Mesenchymal stem cell (in vitro differentiated cells and primary cell): ENCODE measurements around the gene HPSE2.
A peak's percentile ranks its signal among the peaks of the same experiment; 100 is the strongest.

ENCODE experiments used
- DNase-seq: peaks from one replicate; pipeline ENCODE4 v3.0.0-alpha.2; 2013
- H2AFZ ChIP-seq: one replicate; pipeline ENCODE4 v1.6.1; 2013; ENCODE audit warnings: low read depth, mild to moderate bottlenecking, control low read depth, inconsistent platforms, low read length, moderate library complexity
- H2AK5ac ChIP-seq: 2 replicates; pipeline ENCODE4 v1.6.1; 2013; ENCODE audit warnings: low read length, moderate library complexity, mild to moderate bottlenecking, inconsistent platforms; ENCODE audit not compliant: severe bottlenecking
- H2BK120ac ChIP-seq: one replicate; pipeline ENCODE4 v1.6.1; 2013; ENCODE audit warnings: low read depth, mild to moderate bottlenecking, inconsistent platforms, low read length, moderate library complexity
- H2BK12ac ChIP-seq, 2 experiments: one replicate each; pipeline ENCODE4 v1.6.1; 2013; ENCODE audit warnings: inconsistent platforms in 2 of 2, low read length in 2 of 2, mild to moderate bottlenecking in 2 of 2, moderate library complexity in 2 of 2, control low read depth in 1 of 2
- H2BK15ac ChIP-seq: one replicate; pipeline ENCODE4 v1.6.1; 2013; ENCODE audit warnings: mild to moderate bottlenecking, low read depth, inconsistent platforms; ENCODE audit not compliant: poor library complexity, severe bottlenecking
- H2BK5ac ChIP-seq: 2 replicates; pipeline ENCODE4 v1.6.1; 2013; ENCODE audit warnings: low read depth, mild to moderate bottlenecking, low read length, control low read depth, inconsistent platforms; ENCODE audit not compliant: poor library complexity, severe bottlenecking
- H3K14ac ChIP-seq, 2 experiments: one replicate each; pipeline ENCODE4 v1.6.1; 2013; ENCODE audit warnings: inconsistent platforms in 2 of 2, low read length in 2 of 2, control low read depth in 1 of 2, mild to moderate bottlenecking in 1 of 2, moderate library complexity in 1 of 2
- H3K18ac ChIP-seq, 2 experiments: one replicate each; pipeline ENCODE4 v1.6.1; 2013; ENCODE audit warnings: inconsistent platforms in 2 of 2, low read length in 2 of 2, control low read depth in 1 of 2, low read depth in 1 of 2, mild to moderate bottlenecking in 1 of 2
- H3K23ac ChIP-seq, 2 experiments: one replicate each; pipeline ENCODE4 v1.6.1; 2013; ENCODE audit warnings: inconsistent platforms in 2 of 2, low read length in 2 of 2, mild to moderate bottlenecking in 2 of 2, moderate library complexity in 2 of 2, control low read depth in 1 of 2
- H3K27ac ChIP-seq: 2 replicates; pipeline ENCODE4 v1.5.1; 2013; ENCODE audit warnings: mild to moderate bottlenecking, moderate library complexity, low read length, control low read depth, inconsistent platforms; ENCODE audit not compliant: poor library complexity, severe bottlenecking
- H3K27me3 ChIP-seq, 2 experiments: 2 replicates each; pipeline versions ENCODE4 v1.6.1 to v1.7.0; 2013; ENCODE audit warnings: low read length in 2 of 2, mild to moderate bottlenecking in 2 of 2, moderate library complexity in 2 of 2, control low read depth in 1 of 2, inconsistent platforms in 1 of 2; ENCODE audit not compliant: control insufficient read depth in 1 of 2, insufficient read depth in 1 of 2
- H3K36me3 ChIP-seq, 2 experiments: 2 replicates each; pipeline versions ENCODE4 v1.6.1 to v1.7.0; 2013; ENCODE audit warnings: low read length in 2 of 2, control low read depth in 1 of 2, inconsistent platforms in 1 of 2, low read depth in 1 of 2, mild to moderate bottlenecking in 1 of 2; ENCODE audit not compliant: insufficient read depth in 2 of 2, control insufficient read depth in 1 of 2
- H3K4ac ChIP-seq, 2 experiments: one replicate each; pipeline ENCODE4 v1.6.1; 2013; ENCODE audit warnings: inconsistent platforms in 2 of 2, low read length in 2 of 2, mild to moderate bottlenecking in 2 of 2, moderate library complexity in 2 of 2, control low read depth in 1 of 2, low read depth in 1 of 2
- H3K4me1 ChIP-seq: 2 replicates; pipeline ENCODE4 v1.6.1; 2013; ENCODE audit warnings: low read depth, low read length, control low read depth; ENCODE audit not compliant: control insufficient read depth, insufficient read depth
- H3K4me2 ChIP-seq: 2 replicates; pipeline ENCODE4 v1.6.1; 2013; ENCODE audit warnings: low read length, mild to moderate bottlenecking, inconsistent platforms; ENCODE audit not compliant: poor library complexity, severe bottlenecking
- H3K4me3 ChIP-seq, 2 experiments: 2 replicates each; pipeline versions ENCODE4 v1.5.1 to v1.7.0; 2013; ENCODE audit warnings: low read length in 2 of 2, mild to moderate bottlenecking in 2 of 2, control low read depth in 1 of 2, low read depth in 1 of 2; ENCODE audit not compliant: insufficient read depth in 1 of 2
- H3K79me1 ChIP-seq: replicated peaks from 2 replicates; pipeline ENCODE4 v1.6.1; 2013; ENCODE audit warnings: mild to moderate bottlenecking, control low read depth, low read length, inconsistent platforms; ENCODE audit not compliant: poor library complexity, severe bottlenecking
- H3K9ac ChIP-seq: 2 replicates; pipeline ENCODE4 v1.7.0; 2013; ENCODE audit warnings: mild to moderate bottlenecking, low read length, moderate library complexity
- H3K9me3 ChIP-seq: 2 replicates; pipeline ENCODE4 v1.7.0; 2013; ENCODE audit warnings: mild to moderate bottlenecking, low read length; ENCODE audit not compliant: control insufficient read depth
- H4K8ac ChIP-seq: one replicate; pipeline ENCODE4 v1.6.1; 2013; ENCODE audit warnings: inconsistent platforms, mild to moderate bottlenecking, low read length, moderate library complexity
- H4K91ac ChIP-seq: one replicate; pipeline ENCODE4 v1.6.1; 2013; ENCODE audit warnings: mild to moderate bottlenecking, low read length, inconsistent platforms
- WGBS: methylation state at CpG from one replicate; pipeline ENCODE4 v1.1.7; 2013; ENCODE audit warnings: mixed read lengths; 5-methylcytosine and 5-hydroxymethylcytosine counted together

HPSE2 gene

DNA sequence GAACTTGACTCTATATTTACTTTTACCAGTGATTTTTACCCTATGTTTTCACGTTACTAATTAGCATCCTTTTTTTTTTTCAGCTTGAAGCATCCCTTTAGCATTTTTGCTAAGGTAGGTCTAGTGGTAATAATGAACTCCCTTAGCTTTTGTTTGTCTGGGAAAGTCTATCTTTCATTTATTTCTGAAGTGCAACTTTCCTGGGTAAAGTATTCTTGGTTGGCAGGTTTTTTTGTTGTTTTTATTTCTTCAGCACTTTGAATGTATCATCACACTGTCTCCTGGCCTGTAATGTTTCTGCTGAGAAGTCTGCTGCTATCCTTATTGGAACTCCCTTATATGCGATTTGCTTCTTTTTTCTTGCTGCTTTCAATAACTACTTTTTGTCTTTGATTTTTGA is 639.2 kb downstream of the HPSE2 start:
- Histone ChIP-seq H2AFZ (no peak overlapping the region), H3K18ac (no peak overlapping the region), H2AK5ac (no peak overlapping the region), H3K4ac (no peak overlapping the region), H2BK5ac (no peak overlapping the region), H3K9ac (no peak overlapping the region), H3K4me1 (no peaks in the 10 kb centered on the region), H3K9me3 (peaks cover 39% of the 10 kb centered on the region), H3K79me1 (no peaks in the 10 kb centered on the region), H2BK12ac (no peak overlapping the region), H3K27me3 (no peaks in the 10 kb centered on the region), H3K4me2 (no peak overlapping the region), H2BK120ac (no peak overlapping the region), H2BK15ac (no peak overlapping the region), H3K27ac (no peak overlapping the region), H4K91ac (no peak overlapping the region), H3K36me3 (no peaks in the 10 kb centered on the region), H3K14ac (no peak overlapping the region), H4K8ac (no peak overlapping the region), H3K4me3 (no peak overlapping the region), H3K23ac (no peak overlapping the region)
- no CpG with 5 or more reads among the region's 2 CpGs for WGBS
- no peak for DNase-seq

DNA sequence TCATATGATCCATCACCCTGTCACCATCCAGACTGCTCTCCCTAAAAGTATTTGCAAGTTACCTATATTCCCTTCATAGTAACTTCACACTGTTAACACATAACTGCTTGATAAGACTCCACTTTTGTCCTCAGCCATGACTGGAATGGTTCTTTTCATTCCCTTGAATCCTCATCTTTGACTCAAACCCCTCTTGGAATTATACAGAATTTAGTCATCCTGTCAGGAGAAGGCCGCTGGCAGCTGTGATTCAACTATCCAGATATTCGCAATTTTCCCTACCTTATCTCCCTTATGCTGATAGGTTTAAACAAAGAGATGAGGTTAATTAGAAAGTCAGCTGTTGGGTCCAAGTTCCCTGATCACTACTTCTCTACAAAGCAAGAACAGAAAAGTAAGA is 646.0 kb downstream of the HPSE2 start:
- Histone ChIP-seq H4K91ac (no peak overlapping the region), H2AFZ (no peak overlapping the region), H3K79me1 (no peaks in the 10 kb centered on the region), H4K8ac (no peak overlapping the region), H3K14ac (no peak overlapping the region), H3K4me3 (no peak overlapping the region), H3K18ac (no peak overlapping the region), H2BK15ac (no peak overlapping the region), H3K27ac (no peak overlapping the region), H3K4me2 (no peak overlapping the region), H3K9ac (no peak overlapping the region), H3K4me1 (no peaks in the 10 kb centered on the region), H3K27me3 (no peaks in the 10 kb centered on the region), H3K23ac (no peak overlapping the region), H2BK12ac (no peak overlapping the region), H2BK120ac (no peak overlapping the region), H3K4ac (no peak overlapping the region), H2BK5ac (no peak overlapping the region), H3K36me3 (no peaks in the 10 kb centered on the region), H2AK5ac (no peak overlapping the region), H3K9me3 (peaks cover 3% of the 10 kb centered on the region)
- WGBS = no CpG with 5 or more reads among the region's 2 CpGs
- DNase-seq = peak; percentile 15

- H3K14ac ChIP-seq = peak overlapping the region in 1 of 2 experiments; percentile 53
- H3K4me2 ChIP-seq = no peak overlapping the region
- no peak overlapping the region for H3K4ac ChIP-seq
- peak overlapping the region; percentile 33 for H4K8ac ChIP-seq
- H3K4me3 ChIP-seq = no peak overlapping the region
- H2BK5ac ChIP-seq = no peak overlapping the region
- H2AK5ac ChIP-seq = no peak overlapping the region
- H2BK12ac ChIP-seq = peak overlapping the region; percentile 22 to 83
- DNase-seq = peak; percentile 69
- H3K27ac ChIP-seq = no peak overlapping the region
- 60% methylated on average over 3 of the region's 3 CpGs for WGBS
- no peaks in the 10 kb centered on the region for H3K36me3 ChIP-seq
- no peaks in the 10 kb centered on the region for H3K4me1 ChIP-seq
- H3K18ac ChIP-seq = peak overlapping the region; percentile 28 to 30
- H2BK120ac ChIP-seq = no peak overlapping the region
- H3K27me3 ChIP-seq = no peaks in the 10 kb centered on the region
- no peak overlapping the region for H3K23ac ChIP-seq
- H3K79me1 ChIP-seq = no peaks in the 10 kb centered on the region
- H2AFZ ChIP-seq = no peak overlapping the region
- no peak overlapping the region for H2BK15ac ChIP-seq
- peak overlapping the region; percentile 54 for H4K91ac ChIP-seq
- H3K9ac ChIP-seq = no peak overlapping the region
- H3K9me3 ChIP-seq = no peaks in the 10 kb centered on the region
Measured at GRCh38 chr10:98589007-98589406, 646.6 kb downstream of the HPSE2 start.

GRCh38 chr10:98587156-98587837 is 648.4 kb downstream of the HPSE2 start:
- Histone ChIP-seq H2BK120ac (peak overlapping the region; percentile 19), H2BK12ac (no peak overlapping the region), H3K4me3 (no peak overlapping the region), H3K27me3 (no peaks in the 10 kb centered on the region), H3K4me1 (no peaks in the 10 kb centered on the region), H4K91ac (no peak overlapping the region), H3K27ac (no peak overlapping the region), H2BK15ac (no peak overlapping the region), H2AFZ (no peak overlapping the region), H3K9me3 (no peaks in the 10 kb centered on the region), H4K8ac (no peak overlapping the region), H3K14ac (no peak overlapping the region), H2AK5ac (no peak overlapping the region), H3K79me1 (no peaks in the 10 kb centered on the region), H3K4me2 (no peak overlapping the region), H3K9ac (no peak overlapping the region), H2BK5ac (no peak overlapping the region), H3K18ac (peak overlapping the region; percentile 57 to 79), H3K4ac (peak overlapping the region in 1 of 2 experiments; percentile 56), H3K23ac (no peak overlapping the region), H3K36me3 (no peaks in the 10 kb centered on the region)
- 13% methylated on average over 2 of the region's 2 CpGs for WGBS
- DNase-seq = peak; percentile 72
